NCI-H345 (cell line): ENCODE results near the gene S100A3.

Source experiments
- DNase-seq: peaks from one replicate; lab custom pipeline; 2025; lab: John Stamatoyannopoulos, UW

The S100A3 gene

GRCh38 chr1:153509729-153510354 lies 39.2 kb downstream of the S100A3 start:
- DNase-seq, result peak; percentile 78

- no peak for DNase-seq
Measured at GRCh38 chr1:153509036-153509435, 40.0 kb downstream of the S100A3 start.

DNA sequence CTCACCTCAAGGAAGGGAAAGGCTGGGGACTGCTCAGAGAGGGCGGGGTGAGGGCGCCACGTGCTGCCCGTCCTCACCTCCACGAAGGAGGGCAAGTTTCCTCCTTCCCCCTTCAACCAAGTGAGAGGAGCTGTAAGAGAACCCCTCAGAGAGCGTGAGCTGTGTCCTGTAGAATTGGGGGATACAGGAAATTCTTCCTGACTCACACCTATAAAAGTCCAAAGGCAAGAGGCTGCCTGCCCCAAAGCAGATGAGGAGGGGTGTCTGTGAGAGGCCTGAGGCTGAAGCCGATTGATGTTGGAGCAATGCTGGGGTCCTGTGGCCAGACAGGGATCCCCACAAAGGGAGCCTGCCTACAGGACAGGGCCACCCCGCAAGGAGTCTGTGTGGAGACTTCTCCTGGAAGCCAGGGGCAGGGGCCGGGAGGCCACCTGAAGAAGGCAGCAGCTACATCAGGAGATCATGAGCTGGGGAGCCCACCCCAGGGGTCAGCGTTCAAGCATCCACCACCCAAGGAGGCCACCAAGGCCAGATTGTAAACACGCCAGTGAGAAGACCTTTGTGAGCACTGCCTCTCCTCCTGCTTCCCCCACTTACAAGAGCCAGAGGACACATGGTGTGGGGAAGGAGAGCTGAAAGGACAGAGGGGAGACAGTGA lies 41.0 kb downstream of the S100A3 start:
- DNase-seq, result no peak

GRCh38 chr1:153506831-153507413 lies 42.1 kb downstream of the S100A3 start:
- DNase-seq, result no peak

DNA sequence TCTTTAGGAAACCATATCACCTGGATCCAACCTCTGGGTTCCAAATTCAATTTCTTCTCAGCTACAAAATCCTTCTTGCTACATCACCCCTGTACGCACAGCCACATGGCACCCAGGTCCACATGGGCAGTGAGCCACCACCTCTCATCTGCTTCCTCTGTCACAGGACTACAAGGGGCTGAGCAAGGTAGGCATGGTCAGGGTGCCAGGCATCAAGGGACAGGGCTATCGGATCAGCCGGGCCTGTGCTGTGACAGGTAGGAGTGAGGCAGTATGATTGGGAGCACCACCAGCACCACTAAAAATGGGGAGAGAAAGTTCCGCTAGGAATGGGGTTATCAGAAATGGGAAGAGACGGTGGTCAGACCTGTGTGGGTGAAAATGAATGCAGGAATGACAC lies 42.7 kb downstream of the S100A3 start:
- no peak for DNase-seq

DNA sequence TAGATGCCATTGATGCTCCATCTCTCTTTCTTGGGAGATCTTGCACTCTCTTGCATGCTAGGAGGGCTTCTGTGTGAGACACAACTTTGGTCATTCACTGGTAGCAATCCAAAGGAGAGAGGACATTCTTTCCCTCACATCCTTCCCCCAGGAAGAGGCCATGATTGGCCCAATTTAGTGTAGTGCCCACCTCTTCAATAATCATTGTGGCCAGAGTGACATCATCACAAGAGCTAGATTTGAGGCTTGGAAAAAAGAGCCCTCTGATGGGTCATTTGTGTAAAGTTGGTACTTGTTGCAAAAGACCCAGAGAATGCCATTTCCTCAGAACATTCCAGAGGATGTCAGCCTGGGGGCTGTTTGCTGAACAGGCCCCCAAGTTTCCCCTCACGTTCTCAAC lies 43.5 kb downstream of the S100A3 start:
- no peak for DNase-seq

DNA sequence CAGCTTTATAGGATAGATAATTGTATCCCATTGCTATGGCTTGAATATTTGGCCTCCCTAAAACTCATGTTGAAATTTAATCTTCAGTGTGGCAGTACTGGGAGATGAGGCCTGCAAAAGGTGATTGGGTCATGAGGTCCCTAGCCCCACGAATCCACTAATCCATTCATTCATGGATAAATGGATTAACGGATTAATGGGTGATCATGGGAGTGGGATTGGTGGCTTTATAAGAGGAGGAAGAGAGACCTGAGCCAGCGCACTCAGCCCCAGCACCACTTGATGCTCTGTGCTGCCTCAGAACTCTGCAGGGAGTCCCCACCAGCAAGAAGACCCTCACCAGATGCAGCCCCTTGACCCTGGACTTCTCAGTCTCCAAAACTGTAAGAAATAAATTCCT lies 45.3 kb downstream of the S100A3 start:
- no peak for DNase-seq

- DNase-seq, result no peak
Measured at GRCh38 chr1:153498746-153499145, 50.3 kb downstream of the S100A3 start.
